ENCODE results near the gene ADAM19. TPM values are rescaled to one million over a fixed set of nuclear protein-coding genes. Genes with fewer than 3 reads are reported as not detected.

The ADAM19 gene
- total RNA-seq, 1 donor from 2014 or later: 11.5 TPM

GRCh38 chr5:157603333-157604190 is 28.0 kb upstream of the ADAM19 start:
- peaks cover 2% of the 10 kb centered on the region for H3K27me3 Mint-ChIP-seq (ENCODE audit: insufficient read depth, low read depth)
- no peak overlapping the region for H3K27ac Mint-ChIP-seq
- Histone ChIP-seq H3K79me2 (ENCODE audit: low read depth) (no peaks in the 10 kb centered on the region), H3K27me3 (no peaks in the 10 kb centered on the region), H3K4me3 (no peak overlapping the region), H3K4me2 (no peak overlapping the region), H3K36me3 (no peaks in the 10 kb centered on the region), H3K9me3 (ENCODE audit: low read depth) (no peaks in the 10 kb centered on the region), H3K9ac (no peak overlapping the region), H3K4me1 (no peaks in the 10 kb centered on the region), H3K27ac (no peak overlapping the region), H3F3A (ENCODE audit: low read depth) (no peaks in the 10 kb centered on the region), H2AFZ (replicated peaks) (no peak overlapping the region), H4K20me1 (ENCODE audit: low read depth) (no peaks in the 10 kb centered on the region)
- DNase-seq (ENCODE audit: low spot score): no peak
- H3K36me3 Mint-ChIP-seq: no peaks in the 10 kb centered on the region
- TF ChIP-seq EZH2phosphoT487 (IDR thresholded peaks at IDR 0.05) (no peak), CTCF (IDR thresholded peaks at IDR 0.05) (no peak), EZH2 (IDR thresholded peaks at IDR 0.05) (no peak)
- H3K9me3 Mint-ChIP-seq: peaks cover 3% of the 10 kb centered on the region
- H3K4me3 Mint-ChIP-seq: no peak overlapping the region
- H3K4me1 Mint-ChIP-seq: peaks cover 2% of the 10 kb centered on the region

DNA sequence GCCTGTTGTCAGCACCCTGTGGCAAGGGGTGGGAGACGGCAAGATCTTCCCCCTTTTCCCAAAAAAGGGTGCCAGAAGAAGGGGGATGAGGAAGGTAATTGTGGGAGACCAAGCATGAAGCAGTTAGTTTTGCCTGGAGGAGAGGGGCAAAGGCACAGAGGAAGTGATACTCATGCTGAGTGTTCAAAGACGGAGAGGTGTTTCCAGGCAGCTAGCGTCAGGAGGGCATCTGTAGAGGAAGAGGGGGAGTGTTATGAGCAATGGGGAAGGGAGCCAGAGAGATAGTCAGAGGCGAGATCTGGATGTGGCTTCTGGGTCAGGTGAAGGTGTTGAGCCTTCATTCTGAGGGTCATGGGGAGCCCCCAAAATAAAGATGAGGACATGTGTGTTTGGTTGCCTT is 26.9 kb upstream of the ADAM19 start:
- H3K36me3 ChIP-seq: no peaks in the 10 kb centered on the region
- H3K27ac ChIP-seq: no peak overlapping the region
- no peaks in the 10 kb centered on the region for H3K79me2 ChIP-seq (ENCODE audit: low read depth)
- Mint-ChIP-seq H3K4me1 (peaks cover 2% of the 10 kb centered on the region), H3K27ac (no peak overlapping the region), H3K4me3 (no peak overlapping the region), H3K27me3 (ENCODE audit: insufficient read depth, low read depth) (peaks cover 2% of the 10 kb centered on the region), H3K36me3 (no peaks in the 10 kb centered on the region), H3K9me3 (no peaks in the 10 kb centered on the region)
- no peak overlapping the region for H3K4me2 ChIP-seq
- TF ChIP-seq EZH2phosphoT487 (IDR thresholded peaks at IDR 0.05) (no peak), EZH2 (IDR thresholded peaks at IDR 0.05) (no peak), CTCF (IDR thresholded peaks at IDR 0.05) (no peak)
- no peaks in the 10 kb centered on the region for H3K27me3 ChIP-seq
- H2AFZ ChIP-seq (replicated peaks): no peak overlapping the region
- no peaks in the 10 kb centered on the region for H3K4me1 ChIP-seq
- no peak for DNase-seq (ENCODE audit: low spot score)
- no peaks in the 10 kb centered on the region for H4K20me1 ChIP-seq (ENCODE audit: low read depth)
- no peak overlapping the region for H3K4me3 ChIP-seq
- H3K9ac ChIP-seq: no peak overlapping the region
- no peaks in the 10 kb centered on the region for H3K9me3 ChIP-seq (ENCODE audit: low read depth)
- H3F3A ChIP-seq (ENCODE audit: low read depth): no peaks in the 10 kb centered on the region

DNA sequence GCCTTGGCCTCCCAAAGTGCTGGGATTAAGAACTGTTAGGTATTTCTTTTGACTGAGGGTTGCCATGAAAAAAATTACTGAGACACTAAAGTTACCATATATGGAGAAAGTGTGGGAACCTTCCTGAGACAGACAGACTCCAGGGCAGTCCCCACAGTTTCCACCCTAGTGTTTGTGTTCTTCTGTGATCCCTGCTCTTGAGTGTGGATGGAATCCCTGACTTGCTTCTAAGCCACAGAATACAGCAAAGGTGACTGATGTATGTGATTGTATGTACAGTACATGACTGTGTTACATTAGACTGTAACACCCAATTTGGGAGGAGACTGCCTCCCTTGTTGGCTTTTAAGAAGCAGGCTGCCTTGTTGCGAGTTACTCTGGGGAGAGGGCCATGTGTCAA is 24.7 kb upstream of the ADAM19 start:
- TF ChIP-seq CTCF (IDR thresholded peaks at IDR 0.05) (no peak), EZH2 (IDR thresholded peaks at IDR 0.05) (no peak), EZH2phosphoT487 (IDR thresholded peaks at IDR 0.05) (no peak)
- Histone ChIP-seq H3K27ac (no peak overlapping the region), H4K20me1 (ENCODE audit: low read depth) (no peaks in the 10 kb centered on the region), H3K9me3 (ENCODE audit: low read depth) (no peaks in the 10 kb centered on the region), H3F3A (ENCODE audit: low read depth) (no peaks in the 10 kb centered on the region), H3K27me3 (no peaks in the 10 kb centered on the region), H3K9ac (no peak overlapping the region), H3K4me1 (no peaks in the 10 kb centered on the region), H3K4me3 (no peak overlapping the region), H3K4me2 (no peak overlapping the region), H3K79me2 (ENCODE audit: low read depth) (no peaks in the 10 kb centered on the region), H2AFZ (replicated peaks) (no peak overlapping the region), H3K36me3 (no peaks in the 10 kb centered on the region)
- DNase-seq (ENCODE audit: low spot score): no peak
- H3K4me3 Mint-ChIP-seq: no peak overlapping the region
- no peaks in the 10 kb centered on the region for H3K9me3 Mint-ChIP-seq
- no peak overlapping the region for H3K27ac Mint-ChIP-seq
- peaks cover 5% of the 10 kb centered on the region for H3K27me3 Mint-ChIP-seq (ENCODE audit: insufficient read depth, low read depth)
- no peaks in the 10 kb centered on the region for H3K36me3 Mint-ChIP-seq
- H3K4me1 Mint-ChIP-seq: peaks cover 2% of the 10 kb centered on the region
